Dedifferentiated amniotic fluid mesenchymal stem cell (primary cell): Measurements from ENCODE around the gene GSG1L.

Experiments used
- DNase-seq: peaks from one replicate; pipeline ENCODE4 v3.0.0-alpha.2; 2016; ENCODE audit errors: extremely low spot score

Gene GSG1L

DNA sequence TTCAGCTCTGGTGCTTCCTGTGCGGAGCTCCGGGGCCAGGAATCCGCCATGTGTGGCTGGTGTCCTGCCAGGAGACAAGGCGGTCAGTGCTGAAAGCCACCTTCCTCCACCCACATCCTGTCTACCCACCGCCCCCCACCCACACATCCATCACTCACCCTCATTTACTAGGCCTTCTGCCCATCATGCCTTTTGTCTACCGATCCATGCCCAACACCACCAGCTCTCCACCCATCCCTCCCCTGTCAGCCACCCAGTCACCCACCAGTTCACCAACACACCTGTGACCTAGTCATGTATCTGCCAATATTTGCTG, 272.2 kb downstream of the GSG1L start:
- DNase-seq: no peak

DNA sequence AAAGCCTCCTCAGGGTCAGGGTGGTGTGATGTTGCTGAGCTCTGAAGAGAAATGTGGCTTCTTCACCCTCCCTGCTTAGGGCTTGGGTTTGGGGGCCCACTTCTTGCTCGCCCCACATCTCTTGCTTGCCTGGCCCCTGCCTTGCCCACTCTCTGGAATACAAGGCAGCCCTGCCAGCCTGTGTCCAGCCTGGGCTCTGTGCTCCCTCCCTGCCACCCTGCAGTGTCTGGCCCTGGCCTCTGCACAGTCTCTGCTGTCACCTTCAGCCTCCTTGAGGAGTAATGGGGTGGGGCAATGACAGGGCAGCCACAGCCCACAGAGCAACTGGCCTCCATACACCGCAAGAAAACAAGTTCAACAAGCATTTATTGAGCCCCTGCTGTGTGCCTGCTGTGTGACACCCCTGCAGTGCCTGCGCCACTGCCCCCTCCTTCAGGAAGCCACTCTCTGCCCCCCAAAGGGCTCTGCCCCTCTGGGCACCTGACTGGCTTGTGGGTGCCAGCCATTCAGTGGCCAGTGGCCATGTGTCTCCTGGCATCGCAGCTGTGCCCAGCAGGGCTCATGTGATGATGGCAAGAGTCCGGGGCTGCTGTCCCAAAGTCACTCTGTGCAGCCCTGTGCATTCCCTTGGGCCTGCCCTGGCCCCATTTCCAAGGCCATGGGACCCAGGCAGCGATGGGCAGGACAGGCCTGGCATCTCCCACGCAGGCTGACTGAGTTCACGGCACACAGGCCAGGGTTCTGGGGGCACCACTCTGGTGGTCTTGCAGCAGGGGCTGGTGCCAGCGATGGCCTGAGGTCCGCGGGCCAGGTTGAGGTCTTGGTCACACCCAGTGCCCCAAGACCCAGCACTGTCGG, 272.7 kb downstream of the GSG1L start:
- DNase-seq: no peak

DNA sequence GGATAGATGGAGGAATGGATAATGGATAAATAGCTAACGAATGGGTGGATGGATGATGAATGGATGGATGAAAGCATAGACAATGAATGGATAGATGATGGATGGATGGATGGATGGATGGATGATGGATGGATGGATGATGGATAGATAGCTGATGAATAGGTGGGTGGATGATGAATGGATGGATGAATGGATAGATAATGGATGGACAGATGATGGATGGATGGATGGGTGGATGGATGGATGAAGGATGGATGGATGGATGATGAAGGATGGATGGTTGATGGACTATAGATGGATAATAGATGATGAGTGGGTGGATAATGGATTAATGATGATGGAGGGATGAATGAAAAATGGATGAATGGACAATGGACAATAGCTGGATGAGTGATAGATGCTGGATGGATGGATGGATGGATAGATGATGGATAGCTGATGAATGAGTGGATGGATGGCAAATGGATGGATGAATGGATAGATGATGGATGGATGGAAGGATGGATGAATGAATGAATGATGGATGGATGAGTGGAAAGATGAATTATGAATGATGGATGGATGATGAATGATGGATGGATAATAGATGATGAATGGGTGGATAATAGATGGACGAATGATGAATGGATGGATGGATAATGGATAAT, 273.8 kb downstream of the GSG1L start:
- no peak for DNase-seq

DNA sequence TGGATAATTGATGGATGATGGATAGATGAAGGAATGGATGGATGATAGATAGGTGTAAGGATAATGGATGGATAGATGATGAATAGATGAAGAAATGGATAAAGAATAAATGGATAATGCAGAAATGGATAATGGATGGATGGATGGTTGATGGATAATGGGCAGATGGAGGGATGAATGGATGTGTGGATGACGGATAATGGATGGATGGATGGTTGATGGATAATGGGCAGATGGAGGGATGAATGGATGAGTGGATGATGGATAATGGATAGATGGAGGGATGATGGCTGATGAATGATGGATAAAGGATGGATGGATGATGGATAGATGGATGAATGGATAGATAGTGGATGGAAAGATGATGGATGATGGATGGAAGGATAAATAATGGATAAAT, 274.4 kb downstream of the GSG1L start:
- no peak for DNase-seq

DNA sequence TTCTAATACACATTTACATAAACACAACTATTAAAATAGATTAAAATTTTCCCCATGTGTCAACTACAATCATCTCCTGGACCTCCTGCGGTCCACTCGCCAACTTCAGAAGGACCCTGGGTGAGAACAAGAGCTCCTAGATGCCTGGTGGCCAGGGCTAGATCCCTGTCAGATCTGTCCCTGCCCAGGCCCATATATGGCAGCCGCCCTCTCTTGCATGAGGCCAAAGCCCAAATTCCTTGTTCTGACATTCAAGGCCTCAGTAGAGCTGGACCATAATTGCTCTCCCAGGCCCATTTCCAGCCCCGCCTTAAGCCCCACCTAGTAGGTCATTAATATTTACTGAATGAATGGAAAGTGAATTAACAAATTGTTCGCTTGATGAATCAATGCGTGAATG, 275.8 kb downstream of the GSG1L start:
- no peak for DNase-seq

DNA sequence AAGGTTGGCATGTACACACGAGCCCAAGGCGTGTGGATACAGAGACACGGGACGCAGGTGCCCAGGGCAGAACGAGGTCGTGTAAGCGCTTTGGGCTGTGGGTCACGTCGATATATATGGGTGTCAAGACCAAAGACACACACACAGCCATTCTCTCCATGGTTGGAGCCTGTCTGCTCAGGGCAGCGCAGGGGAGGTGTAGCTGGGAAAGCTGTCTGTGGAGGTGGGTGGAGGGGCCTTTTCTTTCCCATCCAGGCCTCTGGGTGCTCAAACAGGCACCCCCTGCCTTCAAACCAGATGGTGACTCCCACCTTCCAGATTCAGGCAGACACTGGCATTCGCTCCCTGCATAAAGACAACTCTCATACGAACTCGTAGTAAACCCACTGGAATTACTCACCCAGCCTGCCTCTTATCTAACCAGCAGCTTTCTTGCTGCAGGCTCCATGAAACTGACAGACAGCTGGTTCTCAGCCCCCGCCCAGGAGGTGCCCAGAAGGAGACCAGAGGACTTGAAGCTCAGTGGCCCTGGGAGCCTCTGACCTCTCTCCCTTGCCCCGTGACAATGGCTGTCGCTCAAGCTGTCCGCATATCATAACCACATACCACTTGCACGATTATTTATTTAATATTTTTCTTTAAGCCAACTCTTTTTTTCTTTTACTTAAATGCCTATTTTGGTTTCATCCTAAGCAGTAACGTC, 276.4 kb downstream of the GSG1L start:
- no peak for DNase-seq

DNA sequence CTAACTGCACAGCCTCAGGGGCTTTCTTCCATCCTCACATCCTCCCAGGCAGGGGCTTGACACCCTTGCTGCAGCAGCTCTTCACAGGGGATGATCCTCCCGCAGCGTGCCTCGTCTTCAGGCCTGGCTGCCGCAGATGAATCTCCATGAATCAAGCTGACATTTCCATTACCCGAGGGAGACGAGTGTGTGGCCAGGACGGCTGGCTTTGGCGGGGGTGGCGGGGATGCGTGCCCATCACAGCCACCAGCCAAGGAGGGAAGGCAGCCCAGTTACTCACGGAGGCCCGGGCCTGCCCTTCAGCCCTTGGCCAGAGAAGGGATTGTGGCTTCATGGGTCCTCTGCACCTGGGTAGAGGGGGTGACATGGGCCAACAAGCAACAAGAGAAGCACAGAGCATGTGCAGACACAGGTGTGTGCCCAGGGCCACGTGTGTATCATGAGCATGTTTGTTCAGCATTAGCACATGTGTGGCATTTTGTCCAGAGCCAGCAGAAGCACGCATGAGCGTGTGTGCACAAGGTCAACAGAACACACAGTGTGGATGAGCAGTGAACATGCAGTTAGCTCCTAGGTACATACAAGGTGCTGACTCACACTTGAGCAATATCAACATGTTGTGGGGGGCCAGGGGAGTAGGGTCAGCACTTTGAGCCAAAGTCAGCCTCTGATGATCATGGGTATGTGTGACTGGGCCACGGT, 277.1 kb downstream of the GSG1L start:
- DNase-seq: no peak

DNA sequence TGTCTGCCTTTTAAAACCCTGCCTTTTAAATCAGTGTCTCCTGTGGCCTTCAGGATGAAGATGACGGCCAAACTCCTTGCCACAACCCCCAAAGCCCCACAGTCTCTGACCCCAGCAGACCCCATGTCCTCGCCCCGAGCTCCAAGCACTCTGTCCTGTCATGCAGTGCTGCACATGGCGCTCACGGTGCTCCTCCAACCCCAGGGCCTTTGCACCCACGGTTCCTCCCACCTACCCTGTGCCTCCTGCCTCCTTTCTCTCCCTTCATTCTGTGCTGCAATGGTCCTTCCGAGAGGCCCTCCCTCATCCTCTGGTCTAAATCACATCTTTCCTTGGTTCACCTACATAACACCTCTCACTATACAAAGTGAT, 278.2 kb downstream of the GSG1L start:
- DNase-seq: no peak

DNA sequence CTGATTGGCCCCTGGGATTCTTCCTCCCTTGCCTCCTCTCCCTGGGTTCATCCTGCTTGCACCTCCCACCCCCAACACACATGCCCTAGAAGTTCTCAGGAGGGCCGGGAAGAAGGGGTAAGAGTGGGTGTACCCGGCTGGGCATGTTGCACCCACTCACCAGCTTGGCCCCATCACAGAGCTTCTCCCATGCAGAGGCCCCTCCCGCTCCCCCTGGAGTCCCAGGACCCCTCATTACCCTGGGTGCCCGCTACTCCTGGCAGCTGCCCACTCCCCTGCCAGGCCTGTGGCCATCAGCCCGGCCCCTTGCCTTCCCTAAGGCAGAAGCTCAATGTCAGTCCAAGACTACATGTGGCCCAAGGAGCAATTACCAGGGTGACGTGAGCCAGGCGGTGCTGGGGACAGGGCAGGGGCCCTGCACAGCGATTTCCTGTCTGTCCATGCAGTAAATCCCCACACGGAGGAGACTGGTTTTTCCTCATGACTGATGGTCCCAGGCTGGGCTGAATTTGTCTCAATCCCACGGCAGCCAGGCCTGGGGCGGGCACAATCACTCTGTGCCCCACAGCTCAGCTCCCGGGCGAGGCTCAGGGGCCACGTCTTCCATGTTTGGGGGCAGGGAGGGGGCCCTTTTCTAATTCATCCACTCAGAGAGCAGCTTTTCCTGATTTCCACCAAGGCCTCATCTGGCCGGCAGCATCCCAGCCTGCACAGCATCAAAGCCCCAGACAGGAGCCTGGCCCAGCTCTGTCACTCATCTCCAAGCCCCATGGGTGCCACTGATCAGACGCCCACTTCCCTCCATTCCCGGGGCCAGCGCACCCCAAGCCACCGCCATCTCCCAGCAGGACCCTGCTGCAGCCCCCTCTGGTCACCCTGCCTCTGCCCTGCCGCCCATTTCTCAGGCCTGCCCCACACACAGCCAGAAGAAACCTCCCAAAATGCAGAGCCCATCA, 278.9 kb downstream of the GSG1L start:
- DNase-seq: no peak

DNA sequence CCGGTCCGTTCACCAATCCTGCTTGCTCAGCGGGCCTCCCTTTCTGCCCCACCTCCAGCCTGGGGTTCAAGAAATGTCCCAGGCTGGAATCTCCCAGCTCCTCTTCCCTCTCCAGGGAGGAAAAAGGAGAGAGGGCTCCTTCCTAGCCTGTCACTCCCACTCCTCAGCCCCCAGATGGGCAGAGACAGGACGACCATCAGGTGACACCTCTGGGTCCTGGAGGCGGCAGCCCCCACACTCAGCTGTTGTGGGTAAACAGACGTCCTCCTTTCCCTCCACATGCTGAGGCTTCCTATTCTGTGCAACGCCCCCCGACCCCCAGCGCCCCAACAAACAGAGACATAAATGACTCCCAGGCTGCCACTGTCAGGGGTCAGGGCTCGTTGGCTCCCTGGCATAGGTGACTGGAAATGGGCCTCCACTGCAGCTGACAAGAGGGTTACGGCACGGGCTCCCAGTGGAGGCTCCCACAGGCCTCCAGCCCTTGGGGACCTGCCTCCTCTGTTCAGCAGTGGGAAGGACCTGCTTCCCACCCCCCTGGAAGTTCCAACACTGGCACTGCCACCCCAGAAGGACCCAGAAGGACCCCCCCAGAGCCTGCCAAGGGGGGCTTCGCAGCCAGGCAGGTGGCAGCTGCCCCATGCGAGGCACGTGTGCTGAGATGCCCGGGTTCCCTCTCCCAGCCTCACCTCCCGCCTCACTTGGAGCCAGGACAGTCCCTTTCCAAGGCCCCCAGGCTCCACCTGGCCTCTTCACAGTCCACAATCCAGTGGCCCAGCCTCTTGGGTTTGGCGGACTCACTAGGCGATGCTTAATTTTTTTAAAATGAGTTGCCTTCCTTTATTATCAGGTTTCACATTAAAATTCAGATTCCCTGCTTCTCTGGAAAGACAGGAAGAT, 281.3 kb downstream of the GSG1L start:
- DNase-seq: no peak

DNA sequence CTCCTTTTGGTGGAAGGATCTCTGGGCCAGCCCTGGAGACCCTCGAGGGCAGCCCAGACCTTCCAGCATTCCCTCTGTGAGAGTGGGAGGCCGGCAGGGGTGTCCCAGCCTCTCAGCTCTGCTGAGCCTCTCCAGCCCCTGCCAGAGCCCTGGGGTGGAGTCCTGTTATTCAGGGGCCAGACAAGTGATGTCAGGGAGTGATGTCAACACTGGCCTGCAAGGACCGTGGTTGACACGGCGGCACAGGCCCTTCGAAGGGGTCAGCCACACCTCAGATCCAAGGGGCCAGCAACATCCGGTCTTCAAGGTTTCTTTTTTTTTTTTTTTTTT, 282.4 kb downstream of the GSG1L start:
- no peak for DNase-seq

DNA sequence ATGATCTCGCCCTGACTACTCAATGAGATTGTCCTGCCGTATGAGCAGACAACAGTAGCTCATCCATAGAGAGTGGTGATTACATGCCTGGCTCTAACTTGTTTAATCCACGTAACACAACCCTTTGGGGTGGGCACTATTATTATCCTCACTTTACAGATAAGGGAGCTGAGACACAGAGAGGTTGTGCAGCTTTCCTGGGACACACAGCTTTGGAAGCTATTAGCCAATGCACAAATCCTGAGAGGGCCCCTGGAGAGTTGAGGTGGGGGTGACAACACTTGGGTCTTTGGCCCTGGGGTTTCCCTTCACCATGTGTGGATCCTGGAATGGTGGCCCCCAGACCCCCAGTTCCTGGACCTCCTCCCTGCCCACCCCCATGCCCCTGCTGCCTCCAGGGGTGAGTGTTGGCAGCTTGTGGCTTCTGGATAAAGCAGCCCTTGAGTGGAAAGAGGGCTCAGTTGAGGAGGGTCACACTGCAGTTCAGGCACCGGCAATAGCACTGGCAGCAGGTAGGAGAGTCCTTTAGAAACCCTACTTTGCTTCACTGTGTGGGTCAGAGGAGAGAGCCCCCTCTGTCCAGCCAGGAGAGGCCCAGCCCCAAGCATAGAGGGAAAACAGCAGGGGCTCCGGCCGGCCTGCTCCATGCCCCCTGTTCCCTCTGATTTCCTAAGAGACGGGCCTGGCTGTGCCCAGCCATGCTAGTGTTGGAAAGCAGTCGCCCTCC, 282.9 kb downstream of the GSG1L start:
- DNase-seq: no peak

DNA sequence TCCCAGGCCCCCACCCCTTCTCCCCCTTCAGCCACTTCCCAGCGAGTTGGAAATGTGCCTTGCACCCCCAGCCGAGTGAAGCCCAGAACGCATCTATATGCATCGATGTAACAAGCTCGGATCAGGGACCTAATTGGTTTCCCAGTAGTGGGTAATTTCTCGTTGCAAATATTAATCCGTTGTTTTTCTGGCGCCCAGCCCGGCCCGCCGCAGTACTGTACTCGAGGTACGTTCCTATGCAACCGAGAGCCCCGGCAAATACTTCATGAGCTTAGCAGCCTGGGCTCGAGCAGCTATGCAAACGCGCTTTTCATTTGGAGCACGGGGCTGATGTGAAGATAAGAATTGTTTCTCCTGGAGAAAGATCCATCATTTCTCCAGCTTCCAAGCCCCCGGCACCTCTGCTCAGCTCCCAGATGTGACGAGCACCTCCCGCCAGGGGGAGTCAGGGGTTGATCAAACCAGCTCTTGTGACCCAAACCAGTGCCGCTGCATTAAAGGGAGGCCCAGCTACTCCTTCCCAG, 283.8 kb downstream of the GSG1L start:
- DNase-seq: no peak

DNA sequence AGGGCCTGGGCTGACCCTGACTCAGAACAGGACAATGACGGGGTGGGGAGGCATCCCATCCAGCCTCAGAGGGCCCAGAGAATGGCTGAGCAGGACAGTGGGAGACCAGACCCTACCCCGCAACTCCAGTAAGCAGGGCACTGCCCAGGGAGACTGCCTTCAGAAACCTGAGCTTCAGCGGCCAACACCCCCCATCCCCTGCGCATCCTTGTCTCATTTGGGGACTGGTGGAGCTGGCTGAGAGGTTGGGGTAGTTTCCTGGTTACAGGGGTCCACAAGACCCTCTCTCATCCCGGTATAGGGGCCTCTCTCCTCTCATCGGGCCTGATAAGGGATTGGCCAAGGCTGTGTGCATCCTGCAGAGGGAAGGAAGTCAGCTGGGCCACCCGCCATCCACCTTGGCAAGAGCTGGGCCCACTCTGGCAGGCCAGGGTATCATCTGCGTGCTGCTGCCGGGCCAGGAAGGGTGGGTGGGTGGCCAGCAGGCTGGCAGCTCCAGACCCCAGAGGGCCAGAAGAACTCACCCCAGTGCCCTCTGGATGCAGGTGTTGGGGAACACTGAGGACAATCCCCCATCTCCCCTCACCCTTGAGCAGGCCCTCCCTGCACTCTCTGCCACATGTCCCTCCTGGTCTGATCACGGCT, 284.5 kb downstream of the GSG1L start:
- no peak for DNase-seq

DNA sequence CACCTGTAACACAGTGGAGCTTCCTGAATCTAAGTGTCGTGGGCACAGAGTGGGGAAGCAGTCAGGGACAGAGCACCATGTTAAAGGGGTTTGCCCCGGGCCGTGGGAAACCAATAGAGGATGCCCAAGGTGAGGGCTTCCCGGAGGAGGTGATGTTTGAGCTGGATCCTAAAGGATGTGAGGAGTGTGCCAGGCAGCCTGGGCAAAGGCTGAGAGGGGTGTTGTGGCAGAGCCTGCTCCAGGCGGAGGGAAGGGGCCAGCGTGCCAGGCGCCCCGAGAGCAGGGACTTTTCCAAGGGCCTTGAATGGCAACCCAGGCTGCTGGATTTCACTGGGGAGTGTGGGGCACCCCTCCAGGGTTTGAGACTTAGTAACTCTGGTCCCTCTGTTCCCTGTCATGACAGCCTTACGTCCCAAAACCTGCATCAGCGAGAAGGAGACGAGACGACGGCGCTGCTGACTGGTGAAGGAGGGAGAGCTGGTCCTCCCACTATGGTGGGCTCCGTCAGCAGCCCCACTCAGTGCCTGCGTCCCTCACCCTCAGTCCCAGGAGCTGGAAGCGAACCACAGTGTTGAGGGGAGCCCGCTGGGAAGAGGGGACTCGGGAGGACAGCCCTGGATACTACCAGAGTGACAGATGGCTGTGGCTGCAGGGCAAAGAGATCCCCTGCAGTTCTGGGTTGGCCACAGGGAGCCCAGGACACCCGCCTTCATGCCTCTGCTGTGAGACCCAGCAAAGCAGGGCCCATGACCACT, 285.2 kb downstream of the GSG1L start:
- DNase-seq: no peak

DNA sequence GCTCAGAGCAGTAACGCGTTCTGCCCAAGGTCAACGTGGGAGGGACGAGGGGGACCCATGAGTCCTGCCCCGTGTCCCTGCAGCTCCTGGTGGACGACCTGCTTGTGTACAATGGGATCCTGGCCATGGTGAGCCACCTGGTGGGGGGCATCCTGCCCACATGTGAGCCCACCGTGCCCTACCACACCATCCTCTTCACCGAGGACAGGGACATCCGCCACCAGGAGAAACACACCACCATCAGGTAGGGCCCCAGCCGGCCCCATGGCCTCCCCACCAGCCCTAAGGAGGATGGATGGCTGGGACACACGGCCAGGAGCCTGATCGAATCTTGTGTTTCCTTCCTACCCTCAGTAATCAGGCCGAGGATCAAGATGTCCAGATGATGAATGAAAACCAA, 286.0 kb downstream of the GSG1L start:
- DNase-seq: no peak

DNA sequence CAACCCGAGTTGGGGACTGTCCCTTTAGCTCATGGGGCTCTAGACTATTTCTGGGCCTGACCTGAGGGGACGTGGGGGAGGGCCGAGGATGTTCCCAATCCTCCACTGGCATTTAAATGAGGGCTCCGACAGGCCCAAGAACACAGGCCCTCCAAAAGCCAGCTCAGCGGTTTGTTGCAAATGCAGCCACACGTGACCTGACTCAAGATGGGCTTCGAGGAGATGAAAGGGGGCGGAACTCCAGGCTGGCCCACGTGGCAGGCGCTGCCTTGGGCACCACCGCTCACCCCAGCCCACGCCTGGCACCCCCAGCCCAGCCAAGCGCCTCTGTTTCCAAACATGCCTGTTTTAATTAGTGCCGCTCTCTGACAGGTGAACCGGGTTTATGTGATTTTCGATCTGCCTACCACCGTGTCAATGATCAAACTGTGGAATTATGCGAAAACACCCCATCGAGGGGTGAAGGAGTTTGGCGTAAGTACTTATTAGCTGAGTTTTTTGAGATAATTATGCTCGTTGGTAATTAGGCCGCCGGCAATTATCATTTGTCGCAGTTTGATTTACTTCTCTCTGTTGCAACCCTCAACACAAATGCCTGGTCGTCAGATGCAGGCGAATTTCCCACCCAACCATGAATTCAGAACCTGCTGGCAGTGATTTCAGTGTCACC, 286.8 kb downstream of the GSG1L start:
- no peak for DNase-seq

DNA sequence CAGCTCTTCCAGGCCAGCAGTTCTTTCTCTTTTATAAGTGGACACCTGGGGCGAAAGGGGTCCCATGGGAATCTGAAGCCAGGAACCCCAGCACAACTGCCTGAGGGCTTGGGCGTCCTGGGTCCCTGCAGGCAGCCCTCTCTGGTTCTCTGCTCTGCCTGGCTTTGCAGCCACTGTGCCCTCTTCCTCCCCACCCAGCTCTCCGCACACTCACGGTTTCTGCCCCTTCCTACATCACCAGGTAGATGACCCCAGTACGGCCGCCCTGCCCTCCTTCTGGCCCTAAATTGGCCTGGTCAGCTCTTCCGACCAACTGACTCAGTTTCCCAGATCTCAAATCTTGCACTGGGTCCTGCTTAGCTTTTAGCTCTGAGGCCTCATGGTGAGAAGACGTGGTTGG, 288.3 kb downstream of the GSG1L start:
- DNase-seq: no peak
